Natural killer cell treated with Interleukin-12 subunit alpha and Interleukin-12 subunit beta and Interleukin-15 and Interleukin-18, amount 100 ng/mL, for 72 hours (primary cell): Measurements from ENCODE around the gene SMARCB1. TPM values are rescaled to one million over a fixed set of nuclear protein-coding genes. Genes with fewer than 3 reads are reported as not detected.

Experiments
- ATAC-seq, 2 donors: fragments of 150-1000 bp; cut with Tn5 transposase in 1 of 2; sonication (Bioruptor Pico), chemical (Tn5 transposase) in 1 of 2; 2 replicates each; pipeline ENCODE4 v1.10.0; 2021
- DNase-seq: peaks from one replicate; pipeline ENCODE4 v3.0.0; 2022; ENCODE audit warnings: low spot score
- H3K27ac Mint-ChIP-seq, 2 donors: 1 replicate in 1 of 2; 2 replicates in 1 of 2; pipeline ENCODE4 v1.8.0; 2022; ENCODE audit warnings: mixed read lengths in 2 of 2, mild to moderate bottlenecking in 1 of 2, moderate library complexity in 1 of 2
- H3K27me3 Mint-ChIP-seq, 2 donors: 1 replicate in 1 of 2; 2 replicates in 1 of 2; pipeline ENCODE4 v1.8.0; 2022; ENCODE audit warnings: mixed read lengths in 2 of 2
- H3K36me3 Mint-ChIP-seq: one replicate; pipeline ENCODE4 v1.8.0; 2022; ENCODE audit warnings: mixed read lengths
- H3K4me1 Mint-ChIP-seq, 2 donors: 1 replicate in 1 of 2; 2 replicates in 1 of 2; pipeline ENCODE4 v1.8.0; 2022; ENCODE audit warnings: low read depth in 2 of 2, mixed read lengths in 2 of 2, mild to moderate bottlenecking in 1 of 2
- H3K4me3 Mint-ChIP-seq: one replicate; pipeline ENCODE4 v1.8.0; 2022; ENCODE audit warnings: mixed read lengths
- H3K9me3 Mint-ChIP-seq: 2 replicates; pipeline ENCODE4 v1.8.0; 2022; ENCODE audit warnings: mixed read lengths
- total RNA-seq, 2 donors: library from RNA; stranded (reverse); gene quantifications; one replicate each; pipeline ENCODE4 v1.2.3, GENCODE V29; 2022

Gene SMARCB1
- total RNA-seq, 2 donors from 2014 or later, result 70.5 to 105 TPM

- peaks cover 5 to 6% of the 10 kb centered on the region in 2 donors for H3K4me1 Mint-ChIP-seq
- no peaks in the 10 kb centered on the region for H3K9me3 Mint-ChIP-seq
- no peak overlapping the region for H3K4me3 Mint-ChIP-seq
- DNase-seq, result no peak
- no peaks in the 10 kb centered on the region for H3K27me3 Mint-ChIP-seq
- H3K36me3 Mint-ChIP-seq, result no peaks in the 10 kb centered on the region
- ATAC-seq, result no peak
- no peak overlapping the region for H3K27ac Mint-ChIP-seq
Observed at GRCh38 chr22:23779731-23780130, 7.0 kb upstream of the SMARCB1 start.

GRCh38 chr22:23780146-23780748 is 6.5 kb upstream of the SMARCB1 start:
- H3K27me3 Mint-ChIP-seq, result no peaks in the 10 kb centered on the region
- no peak overlapping the region for H3K4me3 Mint-ChIP-seq
- H3K27ac Mint-ChIP-seq, result no peak overlapping the region
- DNase-seq, result no peak
- ATAC-seq, result no peak
- H3K9me3 Mint-ChIP-seq, result no peaks in the 10 kb centered on the region
- peaks cover 5 to 6% of the 10 kb centered on the region in 2 donors for H3K4me1 Mint-ChIP-seq
- no peaks in the 10 kb centered on the region for H3K36me3 Mint-ChIP-seq

GRCh38 chr22:23781065-23781464 is 5.7 kb upstream of the SMARCB1 start:
- Mint-ChIP-seq H3K36me3 (no peaks in the 10 kb centered on the region), H3K4me1 (peaks cover 5 to 6% of the 10 kb centered on the region in 2 donors), H3K27ac (no peak overlapping the region), H3K27me3 (no peaks in the 10 kb centered on the region), H3K9me3 (no peaks in the 10 kb centered on the region), H3K4me3 (no peak overlapping the region)
- DNase-seq, result no peak
- no peak for ATAC-seq

- H3K27me3 Mint-ChIP-seq, result no peaks in the 10 kb centered on the region
- H3K27ac Mint-ChIP-seq, result no peak overlapping the region
- H3K36me3 Mint-ChIP-seq, result no peaks in the 10 kb centered on the region
- no peak for ATAC-seq
- H3K4me1 Mint-ChIP-seq, result peaks cover 7 to 12% of the 10 kb centered on the region in 2 donors
- DNase-seq, result no peak
- H3K9me3 Mint-ChIP-seq, result no peaks in the 10 kb centered on the region
- no peak overlapping the region for H3K4me3 Mint-ChIP-seq
Observed at GRCh38 chr22:23781511-23782183, 5.1 kb upstream of the SMARCB1 start.

- ATAC-seq (no peak), DNase-seq (no peak)
- no peak overlapping the region for H3K27ac Mint-ChIP-seq
- peaks cover 8 to 13% of the 10 kb centered on the region in 2 donors for H3K4me1 Mint-ChIP-seq
- no peaks in the 10 kb centered on the region for H3K9me3 Mint-ChIP-seq
- H3K4me3 Mint-ChIP-seq, result no peak overlapping the region
- no peaks in the 10 kb centered on the region for H3K36me3 Mint-ChIP-seq
- H3K27me3 Mint-ChIP-seq, result no peaks in the 10 kb centered on the region
Observed at GRCh38 chr22:23782252-23782651, 4.5 kb upstream of the SMARCB1 start.

- H3K27ac Mint-ChIP-seq, result no peak overlapping the region
- ATAC-seq (no peak), DNase-seq (no peak)
- H3K4me1 Mint-ChIP-seq, result peaks cover 8 to 17% of the 10 kb centered on the region in 2 donors
- no peaks in the 10 kb centered on the region for H3K27me3 Mint-ChIP-seq
- H3K9me3 Mint-ChIP-seq, result no peaks in the 10 kb centered on the region
- no peaks in the 10 kb centered on the region for H3K36me3 Mint-ChIP-seq
- H3K4me3 Mint-ChIP-seq, result no peak overlapping the region
Observed at GRCh38 chr22:23782703-23783102, 4.1 kb upstream of the SMARCB1 start.

- Mint-ChIP-seq H3K4me3 (no peak overlapping the region), H3K36me3 (no peaks in the 10 kb centered on the region), H3K9me3 (no peaks in the 10 kb centered on the region), H3K27ac (peak overlapping the region in 1 of 2 donors; percentile 8), H3K4me1 (peaks cover 10 to 20% of the 10 kb centered on the region in 2 donors), H3K27me3 (no peaks in the 10 kb centered on the region)
- no peak for ATAC-seq
- no peak for DNase-seq
Observed at GRCh38 chr22:23783265-23784150, 3.3 kb upstream of the SMARCB1 start.

GRCh38 chr22:23784215-23784732 is 2.5 kb upstream of the SMARCB1 start:
- H3K4me3 Mint-ChIP-seq, result no peak overlapping the region

GRCh38 chr22:23786261-23786710 is 480 bp upstream of the SMARCB1 start:
- peak overlapping the region; percentile 79 to 92 for H3K27ac Mint-ChIP-seq
- H3K27me3 Mint-ChIP-seq, result no peaks in the 10 kb centered on the region
- H3K9me3 Mint-ChIP-seq, result no peaks in the 10 kb centered on the region
- peaks cover 20 to 26% of the 10 kb centered on the region in 2 donors for H3K4me1 Mint-ChIP-seq
- DNase-seq (no peak), ATAC-seq (no peak)
- H3K4me3 Mint-ChIP-seq, result peak overlapping the region; percentile 93
- H3K36me3 Mint-ChIP-seq, result no peaks in the 10 kb centered on the region

More at GRCh38 chr22:23784215-23784732, 2.5 kb upstream of the SMARCB1 start:
- H3K9me3 Mint-ChIP-seq, result no peaks in the 10 kb centered on the region
- no peaks in the 10 kb centered on the region for H3K27me3 Mint-ChIP-seq
- DNase-seq (no peak), ATAC-seq (no peak)
- peaks cover 12 to 20% of the 10 kb centered on the region in 2 donors for H3K4me1 Mint-ChIP-seq
- H3K36me3 Mint-ChIP-seq, result no peaks in the 10 kb centered on the region
- peak overlapping the region in 1 of 2 donors; percentile 8 for H3K27ac Mint-ChIP-seq

- ATAC-seq, result no peak
- DNase-seq, result no peak
- Mint-ChIP-seq H3K4me3 (peak overlapping the region; percentile 93), H3K36me3 (no peaks in the 10 kb centered on the region), H3K27me3 (no peaks in the 10 kb centered on the region), H3K4me1 (peaks cover 25 to 27% of the 10 kb centered on the region in 2 donors), H3K9me3 (no peaks in the 10 kb centered on the region), H3K27ac (peak overlapping the region; percentile 79 to 87)
Observed at GRCh38 chr22:23787600-23787896, 782 bp downstream of the SMARCB1 start.

GRCh38 chr22:23787910-23788309 is 1.1 kb downstream of the SMARCB1 start:
- Mint-ChIP-seq H3K36me3 (no peaks in the 10 kb centered on the region), H3K27ac (peak overlapping the region; percentile 79 to 87), H3K9me3 (no peaks in the 10 kb centered on the region), H3K4me1 (peaks cover 29 to 31% of the 10 kb centered on the region in 2 donors), H3K4me3 (peak overlapping the region; percentile 93), H3K27me3 (no peaks in the 10 kb centered on the region)
- DNase-seq (no peak), ATAC-seq (no peak)

- Mint-ChIP-seq H3K27ac (peak overlapping the region in 1 of 2 donors; percentile 17), H3K4me1 (peaks cover 33 to 35% of the 10 kb centered on the region in 2 donors), H3K36me3 (peaks cover 4% of the 10 kb centered on the region), H3K4me3 (peak overlapping the region; percentile 15), H3K27me3 (no peaks in the 10 kb centered on the region), H3K9me3 (no peaks in the 10 kb centered on the region)
- no peak for DNase-seq
- ATAC-seq, result no peak
Observed at GRCh38 chr22:23789121-23789520, 2.4 kb downstream of the SMARCB1 start.

GRCh38 chr22:23789638-23790037 is 2.9 kb downstream of the SMARCB1 start:
- H3K4me3 Mint-ChIP-seq, result no peak overlapping the region
- H3K36me3 Mint-ChIP-seq, result peaks cover 4% of the 10 kb centered on the region
- no peak for ATAC-seq
- H3K27ac Mint-ChIP-seq, result no peak overlapping the region
- peaks cover 29 to 30% of the 10 kb centered on the region in 2 donors for H3K4me1 Mint-ChIP-seq
- no peaks in the 10 kb centered on the region for H3K27me3 Mint-ChIP-seq
- no peaks in the 10 kb centered on the region for H3K9me3 Mint-ChIP-seq
- no peak for DNase-seq
